PC-9 (cell line): Measurements from ENCODE around the gene BCL2. TPM values are rescaled to one million over a fixed set of nuclear protein-coding genes. Genes with fewer than 3 reads are reported as not detected.

ENCODE experiments used
- BruUV-seq: library from RNA; stranded (reverse); fragments of 400-500 nt; replicated peaks from 2 replicates; lab custom pipeline; 2021; lab: Mats Ljungman, UMichigan
- CTCF ChIA-PET: fragments of 300-600 bp; sonication (Branson Sonifier 250); formaldehyde crosslinking; loops from one replicate; lab custom pipeline; 2022; ENCODE audit warnings: antibody characterized with exemption; lab: Charles Lee
- POLR2A ChIA-PET: fragments of 300-600 bp; sonication (Branson Sonifier 250); formaldehyde crosslinking; loops from one replicate; lab custom pipeline; 2022; ENCODE audit warnings: antibody characterized with exemption; ENCODE audit not compliant: unreplicated experiment; lab: Charles Lee
- DNase-seq, 2 experiments: peaks; one replicate each; pipeline versions ENCODE4 v3.0.0 to v3.0.0-alpha.2; 2015 to 2022; ENCODE audit warnings: mixed read lengths in 1 of 2
- H2AFZ ChIP-seq: fragments of 200-600 bp; sonication (generic); 2 replicates; pipeline ENCODE4 v1.8.1; 2017; ENCODE audit warnings: antibody characterized with exemption
- H3F3A ChIP-seq: fragments of 200-600 bp; sonication (generic); 2 replicates; pipeline ENCODE4 v1.8.1; 2017; ENCODE audit warnings: antibody characterized with exemption, mild to moderate bottlenecking, low read depth; ENCODE audit not compliant: insufficient read depth
- H3K27ac ChIP-seq: fragments of 200-600 bp; sonication (generic); 2 replicates; pipeline ENCODE4 v1.6.1; 2016; ENCODE audit warnings: mixed run types
- H3K27me3 ChIP-seq: fragments of 200-600 bp; sonication (generic); 2 replicates; pipeline ENCODE4 v1.6.1; 2016; ENCODE audit warnings: low read depth, mixed run types; ENCODE audit not compliant: insufficient read depth
- H3K36me3 ChIP-seq: fragments of 200-600 bp; sonication (generic); 2 replicates; pipeline ENCODE4 v1.6.1; 2016; ENCODE audit warnings: low read depth, mixed run types
- H3K4me1 ChIP-seq: fragments of 200-600 bp; sonication (generic); replicated peaks from 2 replicates; pipeline ENCODE4 v1.6.1; 2016; ENCODE audit warnings: mixed run types; ENCODE audit not compliant: insufficient read depth
- H3K4me2 ChIP-seq: fragments of 200-600 bp; sonication (generic); 2 replicates; pipeline ENCODE4 v1.6.1; 2017; ENCODE audit warnings: mixed run types
- H3K4me3 ChIP-seq: fragments of 200-600 bp; sonication (generic); 2 replicates; pipeline ENCODE4 v1.6.1; 2016; ENCODE audit warnings: mixed run types
- H3K79me2 ChIP-seq: fragments of 200-600 bp; sonication (generic); 2 replicates; pipeline ENCODE4 v1.6.1; 2017; ENCODE audit warnings: low read depth, mixed run types
- H3K9me2 ChIP-seq: fragments of 200-600 bp; sonication (generic); 2 replicates; pipeline ENCODE4 v1.8.1; 2017; ENCODE audit warnings: mild to moderate bottlenecking; ENCODE audit not compliant: insufficient read depth
- H3K9me3 ChIP-seq: fragments of 200-600 bp; sonication (generic); 2 replicates; pipeline ENCODE4 v1.8.1; 2016; ENCODE audit warnings: low read depth; ENCODE audit not compliant: insufficient read depth
- H4K20me1 ChIP-seq: fragments of 200-600 bp; sonication (generic); 2 replicates; pipeline ENCODE4 v1.8.1; 2017; ENCODE audit not compliant: insufficient read depth
- CTCF ChIP-seq: fragments of 200-600 bp; sonication (generic); conservative IDR thresholded peaks from 2 replicates; pipeline ENCODE4 v1.6.1; 2017; ENCODE audit warnings: mixed run types, antibody characterized with exemption, mild to moderate bottlenecking, moderate library complexity
- EZH2 ChIP-seq: fragments of 200-600 bp; sonication (generic); IDR thresholded peaks from 2 replicates; pipeline ENCODE4 v1.8.0; 2017; ENCODE audit warnings: antibody characterized with exemption, low read depth
- intact Hi-C: fragments of 100-400 bp; cut with micrococcal nuclease; formaldehyde crosslinking; loops from one replicate; pipeline ENCODE4 v1.10.0; 2022; ENCODE audit not compliant: unreplicated experiment
- total RNA-seq: library from RNA; stranded (reverse); gene quantifications from 2 replicates; pipeline ENCODE4 v1.2.3, GENCODE V29; 2021

BCL2 gene
- total RNA-seq, 1 experiment from 2014 or later = 2.0 TPM

GRCh38 chr18:63306819-63307550 is 12.6 kb downstream of the BCL2 start:
- H4K20me1 ChIP-seq = no peaks in the 10 kb centered on the region
- H3K4me3 ChIP-seq = no peak overlapping the region
- no peaks in the 10 kb centered on the region for H3K4me1 ChIP-seq
- no peaks in the 10 kb centered on the region for H3K9me2 ChIP-seq
- no peaks in the 10 kb centered on the region for H3K36me3 ChIP-seq
- intact Hi-C loops = no loop called here
- no peak overlapping the region for H2AFZ ChIP-seq
- no peaks in the 10 kb centered on the region for H3K79me2 ChIP-seq
- BruUV-seq = no TSS peak
- DNase-seq = no peak
- ChIA-PET POLR2A (no interaction called here), CTCF (interaction anchor here (0.6 kb wide), 1 partner anchor 46 kb away, joined by 3 read pairs; no protein-coding TSS in a partner anchor)
- no peaks in the 10 kb centered on the region for H3F3A ChIP-seq
- no peaks in the 10 kb centered on the region for H3K9me3 ChIP-seq
- TF ChIP-seq CTCF (no peak), EZH2 (no peak)
- H3K27me3 ChIP-seq = no peaks in the 10 kb centered on the region
- H3K27ac ChIP-seq = no peak overlapping the region
- H3K4me2 ChIP-seq = no peak overlapping the region

- Histone ChIP-seq H3K9me2 (no peaks in the 10 kb centered on the region), H4K20me1 (no peaks in the 10 kb centered on the region), H3K4me1 (no peaks in the 10 kb centered on the region), H3K79me2 (no peaks in the 10 kb centered on the region), H3K4me3 (no peak overlapping the region), H3K27me3 (no peaks in the 10 kb centered on the region), H3K4me2 (no peak overlapping the region), H3K36me3 (no peaks in the 10 kb centered on the region), H3F3A (no peaks in the 10 kb centered on the region), H3K9me3 (no peaks in the 10 kb centered on the region), H3K27ac (no peak overlapping the region), H2AFZ (no peak overlapping the region)
- TF ChIP-seq CTCF (no peak), EZH2 (no peak)
- ChIA-PET CTCF (no interaction called here), POLR2A (no interaction called here)
- no peak for DNase-seq
- BruUV-seq = no TSS peak
- intact Hi-C loops = no loop called here
Observed at GRCh38 chr18:63306249-63306648, 13.3 kb downstream of the BCL2 start.

GRCh38 chr18:63303547-63303946 is 16.0 kb downstream of the BCL2 start:
- Histone ChIP-seq H3K4me2 (no peak overlapping the region), H2AFZ (no peak overlapping the region), H3F3A (no peaks in the 10 kb centered on the region), H3K9me3 (no peaks in the 10 kb centered on the region), H3K27ac (no peak overlapping the region), H3K79me2 (no peaks in the 10 kb centered on the region), H3K9me2 (no peaks in the 10 kb centered on the region), H3K4me3 (no peak overlapping the region), H3K36me3 (no peaks in the 10 kb centered on the region), H3K4me1 (no peaks in the 10 kb centered on the region), H3K27me3 (no peaks in the 10 kb centered on the region), H4K20me1 (no peaks in the 10 kb centered on the region)
- DNase-seq = no peak
- TF ChIP-seq CTCF (no peak), EZH2 (no peak)
- BruUV-seq = no TSS peak
- CTCF ChIA-PET = no interaction called here
- intact Hi-C loops = no loop called here
- POLR2A ChIA-PET = no interaction called here
